NCI-H146 (cell line): ENCODE measurements around the gene UBAP2L.
A peak's percentile ranks its signal among the peaks of the same experiment; 100 is the strongest.

Experiments
- DNase-seq: peaks from one replicate; lab custom pipeline; 2025; lab: John Stamatoyannopoulos, UW

UBAP2L gene

GRCh38 chr1:154220071-154220969 lies at the start of gene UBAP2L:
Gene UBAP2L (plus strand): TSS chr1:154220955. CDS start chr1:154225124, 4,169 bp downstream.
- peak; percentile 99 for DNase-seq

DNA sequence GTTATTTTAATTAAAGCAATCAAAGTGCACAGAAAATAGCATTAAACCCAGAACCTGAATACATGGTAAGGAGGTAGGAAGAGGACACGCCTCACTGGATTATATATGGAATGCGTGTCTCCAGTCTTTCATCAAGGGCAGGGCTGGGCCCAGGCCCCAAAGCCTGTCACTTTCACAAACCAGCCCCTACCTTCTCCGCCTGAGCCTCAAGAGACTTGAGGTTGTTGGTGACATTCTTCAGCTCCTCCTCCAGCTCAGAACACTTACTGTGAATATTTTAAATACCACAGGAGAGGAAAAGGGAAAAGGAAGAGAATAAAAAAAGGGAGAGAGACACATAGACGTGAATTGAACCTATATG lies 49.6 kb upstream of the UBAP2L start:
- no peak for DNase-seq

DNA sequence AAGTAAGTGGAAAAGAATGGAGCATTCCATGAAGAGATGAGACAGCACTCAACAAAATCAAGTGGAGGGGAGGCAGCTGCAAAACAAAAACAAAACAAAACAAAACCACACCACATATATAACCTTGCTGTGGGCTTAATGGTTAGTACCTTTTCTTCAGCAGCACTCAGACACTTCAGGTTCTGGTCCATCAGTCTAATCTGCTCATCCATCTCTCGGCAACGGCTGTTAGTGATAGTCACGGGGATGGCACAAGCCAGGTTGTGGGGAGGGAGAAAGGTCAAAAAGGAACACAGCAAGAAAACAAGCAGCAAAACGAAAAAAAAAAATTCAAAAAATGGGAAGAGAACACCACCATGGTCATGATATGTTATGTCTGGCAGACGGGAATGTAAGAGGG lies 48.9 kb upstream of the UBAP2L start:
- DNase-seq = no peak

DNA sequence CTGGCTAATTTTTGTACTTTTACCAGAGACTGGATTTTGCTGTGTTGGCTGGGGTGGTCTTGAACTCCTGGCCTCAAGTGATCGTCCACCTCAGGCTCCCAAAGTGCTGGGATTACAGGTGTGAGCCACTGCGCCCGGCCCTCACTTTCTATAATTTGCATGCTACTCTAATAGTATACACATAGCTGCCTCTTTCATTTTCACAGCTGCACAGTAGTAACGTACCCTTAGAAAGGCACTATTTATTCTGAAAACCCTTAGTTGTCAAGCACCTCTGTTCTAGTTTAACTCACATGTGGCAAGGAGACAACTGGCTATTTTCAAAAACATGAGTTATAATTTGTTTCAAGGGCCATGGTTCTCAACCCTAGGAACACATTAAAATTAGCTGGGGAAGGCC lies 46.1 kb upstream of the UBAP2L start:
- DNase-seq = no peak

DNA sequence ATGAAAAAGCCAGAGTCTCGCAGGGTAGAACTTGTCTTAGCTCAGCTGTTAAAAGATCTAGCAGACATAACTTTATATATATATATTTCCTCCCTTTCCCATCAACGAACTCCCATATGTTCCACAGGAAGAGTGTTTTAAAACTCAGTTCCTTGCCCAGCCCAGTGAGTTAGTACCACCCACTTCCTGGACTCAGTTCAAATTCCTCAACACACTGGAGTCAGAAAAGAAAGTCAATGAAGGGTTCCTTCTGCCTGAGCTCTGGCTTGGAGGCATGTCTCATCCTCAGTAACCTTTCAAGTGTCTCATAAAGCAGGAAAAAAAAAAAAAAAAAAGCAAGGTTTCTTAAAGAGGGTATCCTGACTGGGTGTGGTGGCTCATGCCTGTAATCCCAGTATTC lies 44.4 kb upstream of the UBAP2L start:
- DNase-seq = no peak

DNA sequence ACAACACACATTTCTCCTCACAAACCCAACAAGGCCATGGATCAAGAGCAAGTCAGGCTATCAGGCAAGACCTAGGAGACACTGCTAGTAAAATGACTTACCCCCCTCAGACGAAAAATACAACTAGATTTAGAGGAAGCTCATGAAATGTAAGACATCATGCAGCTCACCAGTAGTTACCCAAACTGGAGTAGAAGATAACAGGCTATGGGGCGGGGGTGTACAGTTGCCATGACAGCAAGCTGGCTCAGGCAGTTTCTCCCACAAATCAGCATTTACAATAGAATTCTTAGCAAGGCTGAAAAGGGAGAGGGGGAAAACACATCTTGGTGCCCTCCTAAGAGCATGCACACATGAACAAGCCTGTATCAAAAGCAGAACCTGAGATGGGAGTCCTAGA lies 42.7 kb upstream of the UBAP2L start:
- DNase-seq = no peak

GRCh38 chr1:154178911-154179811 lies 41.6 kb upstream of the UBAP2L start:
- DNase-seq = no peak

GRCh38 chr1:154179946-154180687 lies 40.6 kb upstream of the UBAP2L start:
- no peak for DNase-seq

DNA sequence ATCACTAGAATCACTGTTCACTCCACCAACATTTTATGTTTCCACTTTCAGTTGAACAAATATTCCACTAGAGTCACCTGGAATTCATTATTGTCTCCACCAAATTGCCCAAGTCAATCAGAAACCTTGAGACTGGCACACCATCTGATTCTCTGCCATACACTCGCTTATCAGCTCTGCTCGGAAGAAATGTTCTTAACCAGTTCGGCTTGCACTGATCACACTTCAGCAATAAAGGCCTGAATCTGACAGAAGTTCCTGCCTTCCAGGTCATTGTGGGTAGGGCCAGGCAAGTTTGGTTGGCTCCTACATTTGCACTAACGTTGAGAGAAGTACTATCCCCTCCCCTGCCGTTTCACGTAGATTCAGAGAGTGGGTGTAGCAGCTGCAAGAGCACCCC lies 38.8 kb upstream of the UBAP2L start:
- DNase-seq = no peak

- DNase-seq = peak; percentile 50
Measured at GRCh38 chr1:154182344-154183045, 38.3 kb upstream of the UBAP2L start.

GRCh38 chr1:154183046-154183915 lies 37.5 kb upstream of the UBAP2L start:
- DNase-seq = peak; percentile 99

- peak; percentile 95 for DNase-seq
Measured at GRCh38 chr1:154186177-154186576, 34.6 kb upstream of the UBAP2L start.

DNA sequence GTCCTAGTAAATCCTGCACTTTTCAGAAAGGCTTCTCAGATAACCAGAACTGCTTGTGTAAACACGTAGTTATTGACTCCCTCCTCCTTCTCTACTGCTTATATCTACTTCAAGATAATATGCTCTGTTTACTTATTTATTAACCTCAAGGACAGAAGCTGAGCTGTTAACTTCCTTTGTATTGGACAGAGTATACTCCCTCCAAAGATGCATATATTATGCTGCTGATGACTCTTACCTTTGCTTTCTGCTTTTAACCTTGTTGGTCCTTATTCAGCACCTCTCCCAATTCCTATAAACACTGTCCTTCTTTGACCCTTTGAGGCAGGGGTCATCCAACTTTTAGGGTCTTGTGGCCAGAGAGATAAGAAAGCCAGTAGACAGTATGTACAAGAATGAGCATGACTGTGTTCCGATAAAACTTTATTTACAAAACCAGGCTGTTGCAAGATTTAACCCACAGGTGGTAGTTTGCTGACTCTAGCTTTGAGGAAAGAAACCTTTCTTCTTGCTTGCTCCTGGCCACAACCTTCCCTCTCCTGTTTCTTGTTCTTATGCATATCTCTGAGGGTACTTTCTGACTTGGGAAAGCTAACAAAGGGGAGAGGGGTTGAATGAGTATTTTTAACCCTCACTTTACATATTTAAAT lies 33.8 kb upstream of the UBAP2L start:
- peak; percentile 48 for DNase-seq

DNA sequence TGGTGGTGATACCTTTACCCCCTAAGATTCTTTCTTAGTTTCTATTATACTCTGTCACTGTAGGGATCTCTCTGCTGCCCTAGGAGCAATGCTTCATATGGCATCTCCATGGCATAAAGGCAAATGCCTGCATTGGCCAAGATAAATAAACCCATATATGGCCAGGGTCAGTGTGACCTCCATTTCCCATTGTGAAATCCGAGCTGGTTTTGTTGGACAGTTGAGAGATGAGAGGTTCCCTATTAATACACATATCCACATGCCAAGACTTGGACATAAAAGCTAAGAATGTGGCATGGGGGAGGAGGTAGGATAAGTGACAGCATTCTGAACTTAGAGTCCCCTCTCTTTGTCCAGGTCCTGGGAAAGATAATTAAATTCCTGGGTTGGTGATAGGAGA lies 30.2 kb upstream of the UBAP2L start:
- peak; percentile 3 for DNase-seq

GRCh38 chr1:154191990-154192461 lies 28.7 kb upstream of the UBAP2L start, which contains the start of gene TPM3:
Gene TPM3 (minus strand): TSS chr1:154192100. CDS start chr1:154192018, 82 bp downstream.
- DNase-seq = peak; percentile 64

DNA sequence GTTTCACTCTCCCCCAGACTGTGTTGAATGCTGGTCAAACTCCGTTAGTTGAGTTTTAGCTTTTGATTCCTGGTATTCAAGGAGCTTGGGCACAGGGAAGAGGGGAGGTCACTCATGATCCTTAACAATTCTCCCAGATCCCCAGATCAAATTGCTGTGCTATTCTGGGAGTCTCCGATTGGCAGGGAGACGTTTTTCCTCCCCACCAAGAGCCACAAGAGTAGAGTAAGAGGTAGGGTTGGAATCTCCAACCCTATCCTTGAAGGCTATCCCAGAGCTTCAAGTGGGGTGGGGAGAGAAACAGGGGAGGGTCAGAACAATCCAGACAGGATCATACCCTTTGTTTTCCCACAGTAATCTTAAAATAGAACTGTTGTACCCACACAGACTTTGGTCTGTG lies 28.3 kb upstream of the UBAP2L start:
- DNase-seq = no peak

GRCh38 chr1:154193821-154194220 lies 26.9 kb upstream of the UBAP2L start:
- peak; percentile 49 for DNase-seq

- DNase-seq = peak; percentile 66
Measured at GRCh38 chr1:154198756-154199562, 21.8 kb upstream of the UBAP2L start.

GRCh38 chr1:154199563-154199879 lies 21.2 kb upstream of the UBAP2L start:
- DNase-seq = no peak
